Endothelial cell of umbilical vein (primary cell): ENCODE data around the gene RSKR. TPM values are rescaled to one million over a fixed set of nuclear protein-coding genes. Genes with fewer than 3 reads are reported as not detected.

ENCODE experiments used
- BruUV-seq: library from RNA; stranded (reverse); fragments of 400-500 nt; replicated peaks from 2 replicates; lab custom pipeline; 2021; lab: Mats Ljungman, UMichigan
- CTCF ChIA-PET: fragments of 300-600, 350-600 bp; sonication (Branson Sonifier 250); formaldehyde crosslinking; loops from one replicate; lab custom pipeline; 2021; ENCODE audit warnings: antibody characterized with exemption, inconsistent platforms; lab: Charles Lee
- POLR2A ChIA-PET: fragments of 300-600, 350-600 bp; sonication (Branson Sonifier 250); formaldehyde crosslinking; loops from one replicate; lab custom pipeline; 2021; ENCODE audit warnings: antibody characterized with exemption, inconsistent platforms; lab: Charles Lee
- DNase-seq: peaks from one replicate; pipeline ENCODE4 v3.0.0-alpha.2; 2011; ENCODE audit warnings: low read depth, low spot score
- FAIRE-seq: peaks from 2 replicates; lab custom pipeline; 2011; peaks lifted over from hg19 to GRCh38; lab: Jason Lieb, UNC
- H2AFZ ChIP-seq: 2 replicates; pipeline ENCODE4 v1.6.0; 2012; ENCODE audit warnings: low read depth, low read length, control low read depth, inconsistent platforms
- H3K27ac ChIP-seq: 2 replicates; pipeline ENCODE4 v1.5.1; 2011; ENCODE audit warnings: low read depth, mild to moderate bottlenecking, control low read depth, low read length, moderate library complexity; ENCODE audit not compliant: insufficient read depth
- H3K27me3 ChIP-seq, 2 experiments: 2 replicates each; pipeline versions ENCODE4 v1.6.0 to v1.6.1; 2011; ENCODE audit warnings: low read length in 2 of 2, mixed read lengths in 1 of 2; ENCODE audit not compliant: control insufficient read depth in 2 of 2, insufficient read depth in 2 of 2
- H3K36me3 ChIP-seq, 2 experiments: 2 replicates in 1 of 2; 3 replicates in 1 of 2; pipeline ENCODE4 v1.5.1; 2011; ENCODE audit warnings: low read length in 2 of 2, mild to moderate bottlenecking in 1 of 2, moderate library complexity in 1 of 2; ENCODE audit not compliant: control insufficient read depth in 2 of 2, insufficient read depth in 2 of 2; ENCODE audit errors: extremely low read depth in 1 of 2
- H3K4me1 ChIP-seq: 3 replicates; pipeline ENCODE4 v1.5.1; 2011; ENCODE audit warnings: mild to moderate bottlenecking, low read length; ENCODE audit not compliant: control insufficient read depth, insufficient read depth; ENCODE audit errors: extremely low read depth
- H3K4me2 ChIP-seq: 2 replicates; pipeline ENCODE4 v1.6.1; 2011; ENCODE audit warnings: low read length, control low read depth, mixed read lengths; ENCODE audit not compliant: insufficient read depth
- H3K4me3 ChIP-seq, 3 experiments: fragments of 200-600 bp in 1 of 3; sonication (generic), shearing (Covaris generic) in 1 of 3; replicated peaks in 1 of 3; 2 replicates each; pipeline ENCODE4 v1.5.1; 2011 to 2016; ENCODE audit warnings: control low read depth in 3 of 3, low read length in 3 of 3, mild to moderate bottlenecking in 2 of 3, inconsistent platforms in 1 of 3, low read depth in 1 of 3, moderate library complexity in 1 of 3; ENCODE audit not compliant: insufficient read depth in 1 of 3
- H3K79me2 ChIP-seq: 2 replicates; pipeline ENCODE4 v1.6.0; 2012; ENCODE audit warnings: low read length, inconsistent platforms; ENCODE audit not compliant: control insufficient read depth, insufficient read depth
- H3K9ac ChIP-seq: replicated peaks from 2 replicates; pipeline ENCODE3; 2011; ENCODE audit warnings: low read length, control low read depth; ENCODE audit not compliant: insufficient read depth; ENCODE audit errors: extremely low read depth
- H3K9me1 ChIP-seq: replicated peaks from 3 replicates; pipeline ENCODE4 v1.6.0; 2011; ENCODE audit warnings: mild to moderate bottlenecking, low read length; ENCODE audit not compliant: control insufficient read depth, insufficient read depth; ENCODE audit errors: extremely low read depth
- H3K9me3 ChIP-seq: replicated peaks from 2 replicates; pipeline ENCODE4 v1.5.1; 2012; ENCODE audit warnings: low read length, inconsistent platforms; ENCODE audit not compliant: control insufficient read depth, insufficient read depth
- H4K20me1 ChIP-seq: replicated peaks from 2 replicates; pipeline ENCODE3; 2011; ENCODE audit warnings: mild to moderate bottlenecking, low read length; ENCODE audit not compliant: control insufficient read depth, insufficient read depth; ENCODE audit errors: extremely low read depth
- CTCF ChIP-seq, 2 donors: IDR thresholded peaks; 1 replicate in 1 of 2; 2 replicates in 1 of 2; pipeline ENCODE4 v1.5.1; 2011; ENCODE audit warnings: low read length in 2 of 2, mild to moderate bottlenecking in 2 of 2, moderate library complexity in 2 of 2, control low read depth in 1 of 2, inconsistent platforms in 1 of 2, low read depth in 1 of 2; ENCODE audit not compliant: insufficient read depth in 1 of 2; ENCODE audit errors: extremely low read depth in 1 of 2
- GATA2 ChIP-seq: IDR thresholded peaks from 2 replicates; pipeline ENCODE4 v1.7.0; 2011; ENCODE audit warnings: low read depth, mild to moderate bottlenecking, moderate library complexity, mixed read lengths, low read length; ENCODE audit not compliant: insufficient read length, insufficient read depth
- POLR2A ChIP-seq: IDR thresholded peaks from 2 replicates; pipeline ENCODE4 v1.6.1; 2012; ENCODE audit warnings: low read depth, mild to moderate bottlenecking, control low read depth, low read length
- dilution Hi-C: fragments of 300-500 bp; cut with MboI; formaldehyde crosslinking; loops from one replicate; pipeline ENCODE4 v1.15.0; 2019; ENCODE audit warnings: low sequenced_read_pairs; ENCODE audit not compliant: extremely low pct_ligation_motif_present
- intact Hi-C: fragments of 100-400 bp; cut with micrococcal nuclease; formaldehyde crosslinking; loops from one replicate; pipeline ENCODE4 v1.10.0; 2022
- polyA plus RNA-seq, 4 experiments: library from polyadenylated mRNA; depleted of rRNA in 3 of 4; stranded (reverse) in 3 of 4; unstranded in 1 of 4; fragments of >200 nt; gene quantifications; 2 replicates each; pipeline versions ENCODE4 v1.2.1 to v1.2.3, GENCODE V29; 2011 to 2012; ENCODE audit warnings: missing spikeins in 1 of 4
- total RNA-seq: library from RNA; stranded (reverse); gene quantifications from 2 replicates; pipeline ENCODE4 v1.2.3, GENCODE V29; 2021

RSKR gene
- total and polyA plus RNA-seq, 2 donors (not counting 3 experiments of a cell fraction or from before 2014, with no cell fraction given), result 10.0 to 19.9 TPM

DNA sequence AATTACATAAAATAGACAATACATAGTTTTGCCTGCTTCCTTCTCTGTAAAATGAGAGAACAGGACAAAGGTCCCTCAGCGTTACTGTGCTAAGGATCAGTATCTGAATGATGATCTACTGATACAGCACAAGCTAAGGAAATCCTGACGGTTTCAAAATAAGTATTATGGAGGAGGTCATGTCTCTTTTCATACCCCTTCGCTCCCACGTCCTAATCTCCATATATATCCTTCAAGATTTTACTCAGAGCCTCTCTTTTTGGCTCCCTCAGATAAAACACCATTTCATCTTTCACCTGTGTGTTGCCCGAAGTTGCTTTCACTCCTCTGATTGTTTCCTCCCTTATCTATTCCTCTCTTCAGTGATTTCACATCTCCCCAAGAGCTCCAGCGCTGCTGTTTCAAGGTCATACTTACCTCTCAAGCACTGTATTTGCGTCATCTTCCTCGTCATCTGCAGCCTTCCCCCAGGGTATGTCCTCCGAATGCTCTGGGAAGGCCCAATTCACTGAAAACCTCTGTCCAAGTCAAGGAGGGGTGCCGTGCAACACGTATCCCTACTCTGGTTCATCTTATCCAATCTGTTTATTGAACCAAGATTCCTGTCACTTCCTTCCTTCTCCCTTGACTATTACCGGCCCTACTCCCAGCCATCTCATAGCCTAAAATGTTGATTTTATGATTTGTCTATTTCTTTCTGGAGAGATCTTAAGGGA, 32.2 kb upstream of the RSKR start:
- CTCF ChIA-PET, result interaction anchor here (0.7 to 2.8 kb wide), 22 partner anchors 9 to 471 kb away, joined by 3 to 49 read pairs (median 5); partner anchors contain the start of genes RPL23A, SDF2, SUPT6H and TLCD1

More for the DNA sequence above, 32.2 kb upstream of the RSKR start:
- POLR2A ChIA-PET, result no interaction called here
- TF ChIP-seq GATA2, result no peak
- peak; percentile 41 for TF ChIP-seq POLR2A
- no peak for TF ChIP-seq CTCF (IDR thresholded peaks at IDR 0.05; ENCODE audit: extremely low read depth in 1 of 2, insufficient read depth in 1 of 2, low read depth in 1 of 2, low read length in 2 of 2)
- peak overlapping the region; percentile 17 for H3K9ac ChIP-seq
- BruUV-seq, result no TSS peak
- H2AFZ ChIP-seq, result peak overlapping the region; percentile 72
- intact Hi-C loops (loop anchor here (2.0 to 5.0 kb wide), 2 partner anchors 17 to 71 kb away; partner anchors contain the start of genes RAB34, RPL23A and SUPT6H), dilution Hi-C loops (no loop called here)
- no peak for FAIRE-seq
- DNase-seq, result no peak
- H3K79me2 ChIP-seq, result peaks cover 23% of the 10 kb centered on the region
- H3K4me3 ChIP-seq, result no peak overlapping the region
- H3K4me1 ChIP-seq, result peaks cover 23% of the 10 kb centered on the region
- H3K27me3 ChIP-seq, result no peaks in the 10 kb centered on the region
- H3K9me3 ChIP-seq, result no peaks in the 10 kb centered on the region
- H3K27ac ChIP-seq, result peak overlapping the region; percentile 55
- H3K4me2 ChIP-seq, result peak overlapping the region; percentile 7
- no peaks in the 10 kb centered on the region for H4K20me1 ChIP-seq
- no peaks in the 10 kb centered on the region for H3K9me1 ChIP-seq
- H3K36me3 ChIP-seq, result peaks cover 18 to 19% of the 10 kb centered on the region in 2 experiments
